ENCODE results near the gene SCN1A. TPM values are rescaled to one million over a fixed set of nuclear protein-coding genes. Genes with fewer than 3 reads are reported as not detected.

SCN1A gene
- total and polyA plus RNA-seq, 2 of the 13 experiments (the other 11 are each of a cell fraction or from before 2014, with no cell fraction given): 19.9 to 39.4 TPM

DNA sequence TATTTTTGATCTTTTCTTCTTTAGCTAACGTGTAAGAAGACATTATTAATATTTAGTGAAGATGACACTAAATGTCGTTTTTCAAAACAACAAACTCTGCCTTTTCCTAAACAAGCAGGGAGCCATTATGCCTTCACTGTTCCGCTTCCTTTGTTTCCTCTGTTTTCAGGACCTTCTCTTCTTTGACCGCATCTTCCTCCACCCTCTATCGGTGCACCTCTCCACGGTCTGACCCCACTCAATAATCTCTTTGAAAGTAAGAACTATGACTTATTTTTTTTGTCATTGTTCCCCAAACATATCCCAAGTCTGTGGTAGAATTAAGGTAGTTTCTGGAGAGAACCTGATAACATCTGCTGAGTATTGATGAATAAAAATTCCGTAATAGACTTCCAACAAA is 5.8 kb upstream of the SCN1A start (continued):
- TF ChIP-seq, protein P1, sequence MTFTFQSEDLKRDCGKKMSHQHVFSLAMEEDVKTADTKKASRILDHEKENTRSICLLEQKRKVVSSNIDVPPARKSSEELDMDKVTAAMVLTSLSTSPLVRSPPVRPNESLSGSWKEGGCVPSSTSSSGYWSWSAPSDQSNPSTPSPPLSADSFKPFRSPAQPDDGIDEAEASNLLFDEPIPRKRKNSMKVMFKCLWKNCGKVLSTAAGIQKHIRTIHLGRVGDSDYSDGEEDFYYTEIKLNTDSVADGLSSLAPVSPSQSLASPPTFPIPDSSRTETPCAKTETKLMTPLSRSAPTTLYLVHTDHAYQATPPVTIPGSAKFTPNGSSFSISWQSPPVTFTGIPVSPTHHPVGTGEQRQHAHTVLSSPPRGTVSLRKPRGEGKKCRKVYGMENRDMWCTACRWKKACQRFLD (CRISPR knock-in tag; IDR thresholded peaks at IDR 0.05; ENCODE audit: borderline replicate concordance): no peak
- no peak for TF ChIP-seq HOXA9 (CRISPR knock-in tag; IDR thresholded peaks at IDR 0.05; ENCODE audit: borderline replicate concordance)
- TF ChIP-seq JUND (CRISPR knock-in tag; IDR thresholded peaks at IDR 0.05): no peak
- no peak for TF ChIP-seq ZNF251 (CRISPR knock-in tag; IDR thresholded peaks at IDR 0.05)
- TF ChIP-seq KMT2A (CRISPR knock-in tag; IDR thresholded peaks at IDR 0.05): no peak
- no peak for TF ChIP-seq ZNF281 (CRISPR knock-in tag; IDR thresholded peaks at IDR 0.05; ENCODE audit: borderline replicate concordance)
- TF ChIP-seq ELK4 (CRISPR knock-in tag; IDR thresholded peaks at IDR 0.05; ENCODE audit: borderline replicate concordance): no peak
- TF ChIP-seq MAZ (IDR thresholded peaks at IDR 0.05; ENCODE audit: borderline replicate concordance, low read depth, low read length): no peak
- 0 out of 2 replicates have a peak, but pooled peaks have one; percentile 25 for TF ChIP-seq MAZ (CRISPR knock-in tag; IDR thresholded peaks at IDR 0.05; ENCODE audit: low read depth)
- no peak for TF ChIP-seq ZSCAN21 (CRISPR knock-in tag; IDR thresholded peaks at IDR 0.05; ENCODE audit: borderline replicate concordance)
- no peak for TF ChIP-seq ZNF383 (CRISPR knock-in tag; IDR thresholded peaks at IDR 0.05; ENCODE audit: borderline replicate concordance)
- TF ChIP-seq, protein P2, sequence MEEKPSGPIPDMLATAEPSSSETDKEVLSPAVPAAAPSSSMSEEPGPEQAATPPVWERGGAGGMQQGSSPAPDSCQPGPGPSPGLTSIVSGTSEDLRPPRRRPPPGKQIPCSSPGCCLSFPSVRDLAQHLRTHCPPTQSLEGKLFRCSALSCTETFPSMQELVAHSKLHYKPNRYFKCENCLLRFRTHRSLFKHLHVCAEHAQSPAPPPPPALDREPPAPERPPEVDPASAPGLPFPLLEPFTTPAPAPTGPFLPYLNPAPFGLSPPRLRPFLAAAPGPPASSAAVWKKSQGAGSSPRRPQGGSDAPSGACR (CRISPR knock-in tag; IDR thresholded peaks at IDR 0.05): 0 out of 2 replicates have a peak, but pooled peaks have one; percentile 0
- no peak for TF ChIP-seq ZNF614 (CRISPR knock-in tag; IDR thresholded peaks at IDR 0.05; ENCODE audit: borderline replicate concordance)
- no peak for TF ChIP-seq GTF3A (CRISPR knock-in tag; conservative IDR thresholded peaks at IDR 0.05)
- TF ChIP-seq ETS1 (CRISPR knock-in tag; IDR thresholded peaks at IDR 0.05): no peak
- TF ChIP-seq KLF11 (CRISPR knock-in tag; IDR thresholded peaks at IDR 0.05): no peak
- TF ChIP-seq ZNF792 (CRISPR knock-in tag; IDR thresholded peaks at IDR 0.05): no peak
- TF ChIP-seq, protein P3, sequence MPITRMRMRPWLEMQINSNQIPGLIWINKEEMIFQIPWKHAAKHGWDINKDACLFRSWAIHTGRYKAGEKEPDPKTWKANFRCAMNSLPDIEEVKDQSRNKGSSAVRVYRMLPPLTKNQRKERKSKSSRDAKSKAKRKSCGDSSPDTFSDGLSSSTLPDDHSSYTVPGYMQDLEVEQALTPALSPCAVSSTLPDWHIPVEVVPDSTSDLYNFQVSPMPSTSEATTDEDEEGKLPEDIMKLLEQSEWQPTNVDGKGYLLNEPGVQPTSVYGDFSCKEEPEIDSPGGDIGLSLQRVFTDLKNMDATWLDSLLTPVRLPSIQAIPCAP (CRISPR knock-in tag; IDR thresholded peaks at IDR 0.05; ENCODE audit: low read depth): no peak
- no peak for TF ChIP-seq ZBTB37 (CRISPR knock-in tag; IDR thresholded peaks at IDR 0.05)
- TF ChIP-seq PRPF4 (IDR thresholded peaks at IDR 0.05; ENCODE audit: low read depth, low read length, poor library complexity, severe bottlenecking): peak; percentile 95
